ENCODE results near the gene TRAPPC5.

Gene TRAPPC5

DNA sequence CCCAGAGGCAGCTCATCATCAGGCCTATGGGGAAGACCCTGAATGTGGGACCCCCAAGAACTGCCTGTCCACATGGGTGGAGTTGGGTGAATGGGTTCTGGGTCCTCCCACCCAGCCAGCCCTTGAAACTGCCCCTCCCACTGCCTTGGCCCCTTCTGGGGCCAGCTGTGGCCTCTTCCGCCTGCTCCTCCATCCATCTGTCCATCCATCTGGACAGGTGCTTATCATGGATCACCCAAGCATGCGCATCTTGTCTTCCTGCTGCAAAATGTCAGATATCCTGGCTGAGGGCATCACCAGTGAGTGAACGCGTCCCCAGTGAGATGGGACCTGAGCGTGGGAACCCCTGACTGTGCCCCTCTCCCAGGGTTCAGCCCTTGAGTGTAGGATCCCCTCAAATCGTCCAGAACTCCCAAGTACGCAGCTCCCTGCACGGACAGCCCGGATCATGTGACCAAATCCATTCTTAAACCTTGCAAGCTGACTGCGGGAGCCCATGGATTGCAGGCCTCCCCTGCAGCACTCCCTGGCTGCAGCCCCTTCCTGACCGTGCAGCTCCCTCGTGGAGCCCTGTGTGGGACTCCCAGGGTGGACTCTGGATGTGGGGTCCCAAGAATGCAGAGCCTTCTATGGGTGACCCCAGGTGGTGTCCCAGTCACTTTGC is 41.7 kb upstream of the TRAPPC5 start:
- Histone ChIP-seq H3K36me3 (ENCODE audit: control insufficient read depth in 1 of 2, insufficient read depth in 2 of 2, low read depth in 1 of 2, low read length in 2 of 2) (peaks cover 0 to 41% of the 10 kb centered on the region in 2 experiments), H2BK120ac (ENCODE audit: low read depth, low read length) (no peak overlapping the region), H3K4me1 (ENCODE audit: control insufficient read depth, insufficient read depth, low read depth, low read length) (peaks cover 20% of the 10 kb centered on the region), H2AK5ac (ENCODE audit: low read length, severe bottlenecking) (no peak overlapping the region), H3K18ac (ENCODE audit: low read depth in 1 of 2, low read length in 2 of 2) (no peak overlapping the region), H3K4me3 (ENCODE audit: insufficient read depth in 1 of 2, low read depth in 1 of 2, low read length in 2 of 2) (no peak overlapping the region), H3K9ac (ENCODE audit: low read length) (no peak overlapping the region), H3K27me3 (ENCODE audit: control insufficient read depth in 1 of 2, insufficient read depth in 1 of 2, low read length in 2 of 2) (peaks cover 0 to 42% of the 10 kb centered on the region in 2 experiments), H3K79me1 (replicated peaks; ENCODE audit: low read length, poor library complexity, severe bottlenecking) (peaks cover 15% of the 10 kb centered on the region), H2BK12ac (ENCODE audit: low read length in 2 of 2) (no peak overlapping the region), H3K27ac (ENCODE audit: low read length, poor library complexity, severe bottlenecking) (no peak overlapping the region), H3K14ac (ENCODE audit: low read length in 2 of 2) (no peak overlapping the region), H2BK15ac (ENCODE audit: low read depth, poor library complexity, severe bottlenecking) (no peak overlapping the region), H3K23ac (ENCODE audit: low read length in 2 of 2) (no peak overlapping the region), H2AFZ (ENCODE audit: low read depth, low read length) (no peak overlapping the region), H3K9me3 (ENCODE audit: control insufficient read depth, low read length) (no peaks in the 10 kb centered on the region), H3K4me2 (ENCODE audit: low read length, poor library complexity, severe bottlenecking) (no peak overlapping the region), H3K4ac (ENCODE audit: low read depth in 1 of 2, low read length in 2 of 2) (no peak overlapping the region), H2BK5ac (ENCODE audit: low read depth, low read length, poor library complexity, severe bottlenecking) (no peak overlapping the region), H4K91ac (ENCODE audit: low read length) (no peak overlapping the region), H4K8ac (ENCODE audit: low read length) (no peak overlapping the region)
- no peak for DNase-seq
- WGBS, result 93% methylated on average over 12 of the region's 12 CpGs

GRCh38 chr19:7639863-7640348 is 40.7 kb upstream of the TRAPPC5 start:
- H3K23ac ChIP-seq (ENCODE audit: low read length in 2 of 2), result no peak overlapping the region
- no peak overlapping the region for H3K27ac ChIP-seq (ENCODE audit: low read length, poor library complexity, severe bottlenecking)
- H3K36me3 ChIP-seq (ENCODE audit: control insufficient read depth in 1 of 2, insufficient read depth in 2 of 2, low read depth in 1 of 2, low read length in 2 of 2), result peaks cover 0 to 49% of the 10 kb centered on the region in 2 experiments
- no peak overlapping the region for H2BK12ac ChIP-seq (ENCODE audit: low read length in 2 of 2)
- no peak overlapping the region for H3K4me2 ChIP-seq (ENCODE audit: low read length, poor library complexity, severe bottlenecking)
- no peak overlapping the region for H3K18ac ChIP-seq (ENCODE audit: low read depth in 1 of 2, low read length in 2 of 2)
- peaks cover 14% of the 10 kb centered on the region for H3K79me1 ChIP-seq (replicated peaks; ENCODE audit: low read length, poor library complexity, severe bottlenecking)
- H3K27me3 ChIP-seq (ENCODE audit: control insufficient read depth in 1 of 2, insufficient read depth in 1 of 2, low read length in 2 of 2), result peaks cover 0 to 41% of the 10 kb centered on the region in 2 experiments
- H2AFZ ChIP-seq (ENCODE audit: low read depth, low read length), result no peak overlapping the region
- no peak overlapping the region for H3K14ac ChIP-seq (ENCODE audit: low read length in 2 of 2)
- H3K9me3 ChIP-seq (ENCODE audit: control insufficient read depth, low read length), result no peaks in the 10 kb centered on the region
- no peak overlapping the region for H2BK5ac ChIP-seq (ENCODE audit: low read depth, low read length, poor library complexity, severe bottlenecking)
- H3K4me3 ChIP-seq (ENCODE audit: insufficient read depth in 1 of 2, low read depth in 1 of 2, low read length in 2 of 2), result no peak overlapping the region
- WGBS, result 92% methylated on average over 13 of the region's 13 CpGs
- H2BK15ac ChIP-seq (ENCODE audit: low read depth, poor library complexity, severe bottlenecking), result no peak overlapping the region
- H3K4me1 ChIP-seq (ENCODE audit: control insufficient read depth, insufficient read depth, low read depth, low read length), result peaks cover 20% of the 10 kb centered on the region
- H4K91ac ChIP-seq (ENCODE audit: low read length), result peak overlapping the region; percentile 9
- H2BK120ac ChIP-seq (ENCODE audit: low read depth, low read length), result no peak overlapping the region
- H4K8ac ChIP-seq (ENCODE audit: low read length), result no peak overlapping the region
- H3K9ac ChIP-seq (ENCODE audit: low read length), result no peak overlapping the region
- no peak for DNase-seq
- no peak overlapping the region for H3K4ac ChIP-seq (ENCODE audit: low read depth in 1 of 2, low read length in 2 of 2)
- H2AK5ac ChIP-seq (ENCODE audit: low read length, severe bottlenecking), result no peak overlapping the region

GRCh38 chr19:7640803-7641202 is 39.8 kb upstream of the TRAPPC5 start:
- no peak overlapping the region for H3K27ac ChIP-seq (ENCODE audit: low read length, poor library complexity, severe bottlenecking)
- H2AK5ac ChIP-seq (ENCODE audit: low read length, severe bottlenecking), result no peak overlapping the region
- H2BK120ac ChIP-seq (ENCODE audit: low read depth, low read length), result no peak overlapping the region
- H3K4ac ChIP-seq (ENCODE audit: low read depth in 1 of 2, low read length in 2 of 2), result peak overlapping the region in 1 of 2 experiments; percentile 9
- H4K8ac ChIP-seq (ENCODE audit: low read length), result no peak overlapping the region
- H3K4me2 ChIP-seq (ENCODE audit: low read length, poor library complexity, severe bottlenecking), result no peak overlapping the region
- no peak overlapping the region for H3K9ac ChIP-seq (ENCODE audit: low read length)
- H3K27me3 ChIP-seq (ENCODE audit: control insufficient read depth in 1 of 2, insufficient read depth in 1 of 2, low read length in 2 of 2), result peaks cover 0 to 40% of the 10 kb centered on the region in 2 experiments
- H3K36me3 ChIP-seq (ENCODE audit: control insufficient read depth in 1 of 2, insufficient read depth in 2 of 2, low read depth in 1 of 2, low read length in 2 of 2), result peaks cover 0 to 56% of the 10 kb centered on the region in 2 experiments
- H3K23ac ChIP-seq (ENCODE audit: low read length in 2 of 2), result no peak overlapping the region
- DNase-seq, result no peak
- WGBS, result 93% methylated on average over 11 of the region's 11 CpGs
- H3K4me1 ChIP-seq (ENCODE audit: control insufficient read depth, insufficient read depth, low read depth, low read length), result peaks cover 20% of the 10 kb centered on the region
- H2AFZ ChIP-seq (ENCODE audit: low read depth, low read length), result no peak overlapping the region
- H3K9me3 ChIP-seq (ENCODE audit: control insufficient read depth, low read length), result no peaks in the 10 kb centered on the region
- H3K79me1 ChIP-seq (replicated peaks; ENCODE audit: low read length, poor library complexity, severe bottlenecking), result peaks cover 14% of the 10 kb centered on the region
- no peak overlapping the region for H3K4me3 ChIP-seq (ENCODE audit: insufficient read depth in 1 of 2, low read depth in 1 of 2, low read length in 2 of 2)
- H4K91ac ChIP-seq (ENCODE audit: low read length), result no peak overlapping the region
- H2BK15ac ChIP-seq (ENCODE audit: low read depth, poor library complexity, severe bottlenecking), result no peak overlapping the region
- H2BK12ac ChIP-seq (ENCODE audit: low read length in 2 of 2), result no peak overlapping the region
- no peak overlapping the region for H3K18ac ChIP-seq (ENCODE audit: low read depth in 1 of 2, low read length in 2 of 2)
- H3K14ac ChIP-seq (ENCODE audit: low read length in 2 of 2), result no peak overlapping the region
- no peak overlapping the region for H2BK5ac ChIP-seq (ENCODE audit: low read depth, low read length, poor library complexity, severe bottlenecking)

GRCh38 chr19:7641290-7642276 is 39.0 kb upstream of the TRAPPC5 start:
- Histone ChIP-seq H3K9ac (ENCODE audit: low read length) (no peak overlapping the region), H3K4me3 (ENCODE audit: insufficient read depth in 1 of 2, low read depth in 1 of 2, low read length in 2 of 2) (no peak overlapping the region), H3K14ac (ENCODE audit: low read length in 2 of 2) (no peak overlapping the region), H3K9me3 (ENCODE audit: control insufficient read depth, low read length) (no peaks in the 10 kb centered on the region), H4K8ac (ENCODE audit: low read length) (no peak overlapping the region), H3K4ac (ENCODE audit: low read depth in 1 of 2, low read length in 2 of 2) (no peak overlapping the region), H2BK5ac (ENCODE audit: low read depth, low read length, poor library complexity, severe bottlenecking) (no peak overlapping the region), H3K27me3 (ENCODE audit: control insufficient read depth in 1 of 2, insufficient read depth in 1 of 2, low read length in 2 of 2) (peaks cover 0 to 39% of the 10 kb centered on the region in 2 experiments), H2BK12ac (ENCODE audit: low read length in 2 of 2) (no peak overlapping the region), H3K79me1 (replicated peaks; ENCODE audit: low read length, poor library complexity, severe bottlenecking) (peaks cover 12% of the 10 kb centered on the region), H2BK120ac (ENCODE audit: low read depth, low read length) (no peak overlapping the region), H3K18ac (ENCODE audit: low read depth in 1 of 2, low read length in 2 of 2) (no peak overlapping the region), H3K4me1 (ENCODE audit: control insufficient read depth, insufficient read depth, low read depth, low read length) (peaks cover 15% of the 10 kb centered on the region), H2AK5ac (ENCODE audit: low read length, severe bottlenecking) (no peak overlapping the region), H4K91ac (ENCODE audit: low read length) (no peak overlapping the region), H2AFZ (ENCODE audit: low read depth, low read length) (no peak overlapping the region), H3K4me2 (ENCODE audit: low read length, poor library complexity, severe bottlenecking) (no peak overlapping the region), H3K36me3 (ENCODE audit: control insufficient read depth in 1 of 2, insufficient read depth in 2 of 2, low read depth in 1 of 2, low read length in 2 of 2) (peaks cover 0 to 63% of the 10 kb centered on the region in 2 experiments), H2BK15ac (ENCODE audit: low read depth, poor library complexity, severe bottlenecking) (no peak overlapping the region), H3K23ac (ENCODE audit: low read length in 2 of 2) (no peak overlapping the region), H3K27ac (ENCODE audit: low read length, poor library complexity, severe bottlenecking) (no peak overlapping the region)
- 89% methylated on average over 40 of the region's 43 CpGs for WGBS
- DNase-seq, result no peak

Data from mesenchymal stem cell (in vitro differentiated cells and primary cell).